K562 (cell line): Measurements from ENCODE around the gene SLAMF6. TPM values are rescaled to one million over a fixed set of nuclear protein-coding genes. Genes with fewer than 3 reads are reported as not detected.

Experiments used
- ATAC-seq: fragments of 200-7000 bp; cut with Tn5 transposase; 3 replicates; pipeline ENCODE4 v1.9.1; 2020; ENCODE audit warnings: moderate library complexity
- BruUV-seq: library from RNA; stranded (reverse); fragments of 400-500 nt; replicated peaks from 2 replicates; lab custom pipeline; 2021; lab: Mats Ljungman, UMichigan
- CTCF ChIA-PET: fragments of 300-600 bp; formaldehyde crosslinking; extraction: SDS; loops from one replicate; lab custom pipeline; 2021; ENCODE audit warnings: low intra/inter-chr PET ratio; lab: Yijun Ruan, JAX
- POLR2A ChIA-PET: fragments of 300-600, 350-650 bp; sonication (Branson Sonifier 250); formaldehyde crosslinking; extraction: SDS; loops from one replicate; lab custom pipeline; 2021; ENCODE audit warnings: antibody characterized with exemption, inconsistent platforms; lab: Yijun Ruan, JAX
- DNase-seq, 4 experiments: peaks; one replicate each; pipeline versions ENCODE4 v3.0.0 to v3.0.0-alpha.2; 2011 to 2018; ENCODE audit warnings: low spot score in 3 of 4, mixed read lengths in 3 of 4; ENCODE audit errors: extremely low read depth in 1 of 4
- FAIRE-seq: peaks from 2 replicates; lab custom pipeline; 2011; peaks lifted over from hg19 to GRCh38; lab: Jason Lieb, UNC
- H2AFZ ChIP-seq: 2 replicates; pipeline ENCODE4 v1.6.0; 2011; ENCODE audit warnings: low read depth, low read length, control low read depth, inconsistent platforms
- H3K27ac ChIP-seq: fragments of 200-600 bp; 3 replicates; pipeline ENCODE4 v1.8.0; 2011; ENCODE audit warnings: low read depth, mild to moderate bottlenecking, control low read depth, inconsistent platforms, low read length, moderate library complexity, mixed read lengths; ENCODE audit errors: extremely low read depth
- H3K27me3 ChIP-seq, 2 experiments: fragments of 300-600 bp in 1 of 2; 2 replicates in 1 of 2; 3 replicates in 1 of 2; pipeline versions ENCODE4 v1.6.0 to v1.8.0; 2011; ENCODE audit warnings: inconsistent platforms in 2 of 2, low read length in 2 of 2, mild to moderate bottlenecking in 1 of 2, mixed read lengths in 1 of 2, moderate library complexity in 1 of 2; ENCODE audit not compliant: control insufficient read depth in 2 of 2, insufficient read depth in 2 of 2
- H3K36me3 ChIP-seq: fragments of 300-600 bp; 3 replicates; pipeline ENCODE4 v1.8.0; 2011; ENCODE audit warnings: mild to moderate bottlenecking, low read length, inconsistent platforms; ENCODE audit not compliant: control insufficient read depth, insufficient read depth
- H3K4me1 ChIP-seq, 2 experiments: fragments of 200-600 bp in 1 of 2; replicated peaks in 1 of 2; 2 replicates in 1 of 2; 3 replicates in 1 of 2; pipeline versions ENCODE4 v1.5.1 to v1.8.0; 2011; ENCODE audit warnings: inconsistent platforms in 2 of 2, low read length in 2 of 2, mild to moderate bottlenecking in 1 of 2, mixed read lengths in 1 of 2, moderate library complexity in 1 of 2; ENCODE audit not compliant: control insufficient read depth in 2 of 2, insufficient read depth in 2 of 2
- H3K4me2 ChIP-seq: 2 replicates; pipeline ENCODE4 v1.6.1; 2011; ENCODE audit warnings: low read length, control low read depth, inconsistent platforms, mixed read lengths; ENCODE audit not compliant: insufficient read depth
- H3K4me3 ChIP-seq: fragments of 200-600 bp; sonication (generic), shearing (Covaris generic); 2 replicates; pipeline ENCODE4 v1.5.1; 2016; ENCODE audit warnings: control low read depth, inconsistent platforms
- H3K79me2 ChIP-seq: fragments of 200-600 bp; 3 replicates; pipeline ENCODE4 v1.8.0; 2011; ENCODE audit warnings: low read length, inconsistent platforms; ENCODE audit not compliant: control insufficient read depth, insufficient read depth
- H3K9ac ChIP-seq, 2 experiments: 2 replicates each; pipeline versions ENCODE4 v1.6.0 to v1.6.1; 2011; ENCODE audit warnings: low read depth in 2 of 2, low read length in 2 of 2, control low read depth in 1 of 2, inconsistent platforms in 1 of 2, mild to moderate bottlenecking in 1 of 2, mixed read lengths in 1 of 2; ENCODE audit not compliant: insufficient read depth in 1 of 2
- H3K9me1 ChIP-seq: one replicate; pipeline ENCODE4 v1.6.0; 2011; ENCODE audit warnings: inconsistent platforms, mild to moderate bottlenecking, low read length, moderate library complexity; ENCODE audit not compliant: control insufficient read depth, insufficient read depth
- H3K9me3 ChIP-seq: replicated peaks from 2 replicates; pipeline ENCODE4 v1.5.1; 2011; ENCODE audit warnings: low read depth, low read length, inconsistent platforms; ENCODE audit not compliant: control insufficient read depth, insufficient read depth
- H4K20me1 ChIP-seq: replicated peaks from 2 replicates; pipeline ENCODE4 v1.6.1; 2011; ENCODE audit warnings: low read length, inconsistent platforms, mixed read lengths; ENCODE audit not compliant: control insufficient read depth, insufficient read depth
- BACH1 ChIP-seq: fragments of 200-800 bp; sonication (Bioruptor generic); IDR thresholded peaks from 2 replicates; pipeline ENCODE4 v1.6.1; 2016; ENCODE audit warnings: missing genetic modification characterization, missing compliant biosample characterization
- CEBPG ChIP-seq, 3 experiments: fragments of 200-800 bp in 1 of 3; sonication (Bioruptor generic) in 1 of 3; sonication (generic) in 1 of 3; formaldehyde crosslinking in 1 of 3; IDR thresholded peaks in 2 of 3; conservative IDR thresholded peaks in 1 of 3; 2 replicates each; pipeline versions ENCODE4 v1.6.1 to v1.8.0; 2016 to 2022; ENCODE audit warnings: missing compliant biosample characterization in 2 of 3, missing genetic modification characterization in 2 of 3, mild to moderate bottlenecking in 1 of 3, missing genetic modification reagents in 1 of 3
- CHCHD3 ChIP-seq: fragments of 250-450 bp; sonication (Bioruptor Pico); IDR thresholded peaks from 2 replicates; pipeline ENCODE4 v2.1.2; 2022; ENCODE audit warnings: mild to moderate bottlenecking
- CHD4 ChIP-seq: fragments of 200-600 bp; sonication (generic); IDR thresholded peaks from 3 replicates; pipeline ENCODE4 v1.6.1; 2012; ENCODE audit warnings: low read depth, mild to moderate bottlenecking, mixed read lengths, low read length, inconsistent platforms; ENCODE audit not compliant: insufficient read depth, insufficient replicate concordance, poor library complexity, severe bottlenecking
- CREB3 ChIP-seq: fragments of 450-650 bp; conservative IDR thresholded peaks from 2 replicates; pipeline ENCODE4 v1.6.1; 2016; ENCODE audit warnings: missing genetic modification characterization, low read depth, mild to moderate bottlenecking, missing compliant biosample characterization, moderate library complexity
- HMBOX1 ChIP-seq: sonication (generic); IDR thresholded peaks from 2 replicates; pipeline ENCODE4 v1.6.1; 2016
- RBFOX2 ChIP-seq: fragments of 200-400 bp; formaldehyde crosslinking; IDR thresholded peaks from 2 replicates; pipeline ENCODE4 v1.6.1; 2017; ENCODE audit warnings: low read depth, mild to moderate bottlenecking, low read length, moderate library complexity
- ZNF354B ChIP-seq: fragments of 250-450 bp; sonication (Bioruptor Pico); IDR thresholded peaks from 2 replicates; pipeline ENCODE4 v1.4.0; 2020
- ZNF408 ChIP-seq: fragments of 250-450 bp; sonication (Bioruptor Pico); IDR thresholded peaks from 2 replicates; pipeline ENCODE4 v1.4.0; 2020; ENCODE audit warnings: low read depth, mild to moderate bottlenecking, moderate library complexity
- ZNF655 ChIP-seq: fragments of 250-450 bp; sonication (Bioruptor Pico); IDR thresholded peaks from 2 replicates; pipeline ENCODE4 v1.5.0; 2021
- WGBS: fragments of 100-300 bp; shearing (Covaris generic); methylation state at CpG from one replicate; pipeline ENCODE4 v1.1.6; 2016; ENCODE audit warnings: low coverage, mixed read lengths; ENCODE audit not compliant: insufficient coverage; ENCODE audit errors: missing lambda C conversion rate; 5-methylcytosine and 5-hydroxymethylcytosine counted together
- in situ Hi-C: fragments of 300-500 bp; cut with MboI; formaldehyde crosslinking; loops from 4 replicates; pipeline ENCODE4 v1.15.0; 2018; ENCODE audit warnings: inconsistent platforms, mixed read lengths
- intact Hi-C: fragments of 100-400 bp; cut with micrococcal nuclease; formaldehyde crosslinking; loops from 2 replicates; pipeline ENCODE4 v1.14.2; 2022
- polyA plus RNA-seq, 8 experiments: library from polyadenylated mRNA; depleted of rRNA in 4 of 8; stranded (reverse) in 5 of 8; unstranded in 3 of 8; fragments of >200 nt; fragmentation: Nextera tagmentation in 2 of 8; fragmentation: Illumina TruSeq in 1 of 8; extraction: Ambion mirVana in 2 of 8; extraction: Trizol in 1 of 8; gene quantifications; 2 replicates each; pipeline versions ENCODE4 v1.2.1 to v1.2.3, GENCODE V29; 2011 to 2014; ENCODE audit warnings: inconsistent platforms in 1 of 8, missing spikeins in 1 of 8
- total RNA-seq, 7 experiments: library from RNA; depleted of rRNA in 6 of 7; stranded (reverse); fragments of >200 nt in 6 of 7; fragmentation: Illumina TruSeq in 2 of 7; extraction: Trizol in 2 of 7; gene quantifications; 2 replicates each; pipeline versions ENCODE4 v1.2.1 to v1.2.3, GENCODE V29; 2011 to 2021; ENCODE audit warnings: low replicate concordance in 1 of 7
- TF ChIP-seq, protein P1 (sequence below): fragments of 200-800 bp; sonication (Bioruptor generic); IDR thresholded peaks from 2 replicates; pipeline ENCODE4 v1.6.1; 2017; ENCODE audit warnings: missing genetic modification characterization, missing compliant biosample characterization

Gene SLAMF6
- total and polyA plus RNA-seq, 9 of the 15 experiments (the other 6 are each of a cell fraction or from before 2014, with no cell fraction given), result 0.56 to 4.8 (median 1.1) TPM

DNA sequence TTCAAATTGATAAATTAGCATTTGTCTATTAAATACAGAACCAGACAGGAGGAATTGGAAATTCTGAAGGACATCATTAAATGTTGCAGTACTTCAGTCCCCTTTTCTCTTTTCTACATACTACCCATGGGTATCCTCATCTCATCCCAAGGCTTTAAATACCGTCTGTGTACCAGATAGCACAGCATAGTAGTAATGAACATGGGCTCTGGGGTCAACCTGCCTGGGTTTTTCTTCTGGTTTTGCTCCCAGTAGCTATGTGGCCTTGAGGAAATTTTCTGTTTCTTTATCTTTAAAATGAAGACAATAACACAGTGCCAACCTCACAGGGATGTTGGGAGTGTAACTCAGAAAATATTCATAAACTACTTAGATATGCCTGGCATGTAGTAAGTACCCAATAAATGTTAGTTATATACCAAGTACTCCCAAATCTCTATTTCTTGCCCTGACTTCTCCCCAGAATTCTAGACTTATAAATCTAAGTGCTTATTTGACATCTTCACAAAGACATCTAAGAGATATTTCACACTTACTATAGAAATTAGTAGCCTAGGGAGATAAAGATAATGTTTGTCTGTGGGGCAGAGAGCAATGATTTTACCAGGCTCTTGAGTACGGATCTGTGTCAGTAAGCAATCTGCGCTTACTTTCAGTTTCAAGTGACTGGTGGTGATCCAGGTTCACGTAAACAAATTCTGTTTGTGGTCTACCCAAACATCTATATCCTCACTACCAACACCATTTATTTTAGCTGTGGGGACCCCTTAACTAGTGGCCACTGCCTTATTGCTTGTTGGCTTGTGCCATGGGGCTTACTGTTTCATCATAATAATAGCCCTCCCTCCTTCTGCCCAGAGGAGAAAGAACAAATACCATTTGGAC, 85.4 kb downstream of the SLAMF6 start:
- 39% methylated on average over 4 of the region's 4 CpGs for WGBS
- no peaks in the 10 kb centered on the region for H3K36me3 ChIP-seq
- intact Hi-C loops, result no loop called here
- DNase-seq (peak in 1 of 4 experiments; percentile 18), FAIRE-seq (peak; percentile 66), ATAC-seq (peak; percentile 73)
- H3K9me3 ChIP-seq, result no peaks in the 10 kb centered on the region
- in situ Hi-C loops, result no loop called here
- peak overlapping the region; percentile 14; the same call in 1 of the 2 replicates for H3K4me3 ChIP-seq
- H3K9me1 ChIP-seq, result no peaks in the 10 kb centered on the region
- H3K4me1 ChIP-seq, result peaks cover 0 to 14% of the 10 kb centered on the region in 2 experiments; a peak in 3 of 5 replicates
- TF ChIP-seq, protein P1, sequence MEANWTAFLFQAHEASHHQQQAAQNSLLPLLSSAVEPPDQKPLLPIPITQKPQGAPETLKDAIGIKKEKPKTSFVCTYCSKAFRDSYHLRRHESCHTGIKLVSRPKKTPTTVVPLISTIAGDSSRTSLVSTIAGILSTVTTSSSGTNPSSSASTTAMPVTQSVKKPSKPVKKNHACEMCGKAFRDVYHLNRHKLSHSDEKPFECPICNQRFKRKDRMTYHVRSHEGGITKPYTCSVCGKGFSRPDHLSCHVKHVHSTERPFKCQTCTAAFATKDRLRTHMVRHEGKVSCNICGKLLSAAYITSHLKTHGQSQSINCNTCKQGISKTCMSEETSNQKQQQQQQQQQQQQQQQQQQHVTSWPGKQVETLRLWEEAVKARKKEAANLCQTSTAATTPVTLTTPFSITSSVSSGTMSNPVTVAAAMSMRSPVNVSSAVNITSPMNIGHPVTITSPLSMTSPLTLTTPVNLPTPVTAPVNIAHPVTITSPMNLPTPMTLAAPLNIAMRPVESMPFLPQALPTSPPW (CRISPR knock-in tag), result peak; percentile 65
- TF ChIP-seq RBFOX2, result 0 out of 2 replicates have a peak, but pooled peaks have one; percentile 11
- TF ChIP-seq CHD4, result no peak
- TF ChIP-seq ZNF354B (CRISPR knock-in tag), result no peak
- 0 out of 2 replicates have a peak, but pooled peaks have one; percentile 27 for TF ChIP-seq CREB3 (tag)
- no peak for TF ChIP-seq CHCHD3
- peak; percentile 52; the same call in 1 of the 2 replicates for TF ChIP-seq BACH1 (tag)
- TF ChIP-seq ZNF655 (CRISPR knock-in tag), result no peak
- 0 out of 2 replicates have a peak, but pooled peaks have one; percentile 5 for TF ChIP-seq HMBOX1
- TF ChIP-seq ZNF408 (CRISPR knock-in tag), result no peak
- no peak for TF ChIP-seq CEBPG (CRISPR knock-in tag; IDR thresholded peaks at IDR 0.05)
- peak in 1 of 2 experiments; percentile 61; a peak in 2 of 4 replicates for TF ChIP-seq CEBPG (tag; conservative IDR thresholded peaks at IDR 0.05 in 1 of 2, IDR thresholded peaks at IDR 0.05 in 1 of 2)
- BruUV-seq, result no TSS peak
- ChIA-PET CTCF (no interaction called here), POLR2A (no interaction called here)
- H3K9ac ChIP-seq, result peak overlapping the region in 1 of 2 experiments; percentile 47; a peak in 2 of 4 replicates
- H3K4me2 ChIP-seq, result peak overlapping the region; percentile 72
- peak overlapping the region; percentile 92 for H2AFZ ChIP-seq
- no peaks in the 10 kb centered on the region for H3K27me3 ChIP-seq
- no peaks in the 10 kb centered on the region for H3K79me2 ChIP-seq
- peak overlapping the region; percentile 21; the same call in 1 of the 3 replicates for H3K27ac ChIP-seq
- no peaks in the 10 kb centered on the region for H4K20me1 ChIP-seq
